Endothelial cell of umbilical vein (primary cell): ENCODE results near the gene PAPOLA. TPM values are rescaled to one million over a fixed set of nuclear protein-coding genes. Genes with fewer than 3 reads are reported as not detected.

Experiments used
- BruUV-seq: library from RNA; stranded (reverse); fragments of 400-500 nt; replicated peaks from 2 replicates; lab custom pipeline; 2021; lab: Mats Ljungman, UMichigan
- CTCF ChIA-PET: fragments of 300-600, 350-600 bp; sonication (Branson Sonifier 250); formaldehyde crosslinking; loops from one replicate; lab custom pipeline; 2021; ENCODE audit warnings: antibody characterized with exemption, inconsistent platforms; lab: Charles Lee
- POLR2A ChIA-PET: fragments of 300-600, 350-600 bp; sonication (Branson Sonifier 250); formaldehyde crosslinking; loops from one replicate; lab custom pipeline; 2021; ENCODE audit warnings: antibody characterized with exemption, inconsistent platforms; lab: Charles Lee
- DNase-seq: peaks from one replicate; pipeline ENCODE4 v3.0.0-alpha.2; 2011; ENCODE audit warnings: low read depth, low spot score
- FAIRE-seq: peaks from 2 replicates; lab custom pipeline; 2011; peaks lifted over from hg19 to GRCh38; lab: Jason Lieb, UNC
- H2AFZ ChIP-seq: 2 replicates; pipeline ENCODE4 v1.6.0; 2012; ENCODE audit warnings: low read depth, low read length, control low read depth, inconsistent platforms
- H3K27ac ChIP-seq: 2 replicates; pipeline ENCODE4 v1.5.1; 2011; ENCODE audit warnings: low read depth, mild to moderate bottlenecking, control low read depth, low read length, moderate library complexity; ENCODE audit not compliant: insufficient read depth
- H3K27me3 ChIP-seq, 2 experiments: 2 replicates each; pipeline versions ENCODE4 v1.6.0 to v1.6.1; 2011; ENCODE audit warnings: low read length in 2 of 2, mixed read lengths in 1 of 2; ENCODE audit not compliant: control insufficient read depth in 2 of 2, insufficient read depth in 2 of 2
- H3K36me3 ChIP-seq, 2 experiments: 2 replicates in 1 of 2; 3 replicates in 1 of 2; pipeline ENCODE4 v1.5.1; 2011; ENCODE audit warnings: low read length in 2 of 2, mild to moderate bottlenecking in 1 of 2, moderate library complexity in 1 of 2; ENCODE audit not compliant: control insufficient read depth in 2 of 2, insufficient read depth in 2 of 2; ENCODE audit errors: extremely low read depth in 1 of 2
- H3K4me1 ChIP-seq: 3 replicates; pipeline ENCODE4 v1.5.1; 2011; ENCODE audit warnings: mild to moderate bottlenecking, low read length; ENCODE audit not compliant: control insufficient read depth, insufficient read depth; ENCODE audit errors: extremely low read depth
- H3K4me2 ChIP-seq: 2 replicates; pipeline ENCODE4 v1.6.1; 2011; ENCODE audit warnings: low read length, control low read depth, mixed read lengths; ENCODE audit not compliant: insufficient read depth
- H3K4me3 ChIP-seq, 3 experiments: fragments of 200-600 bp in 1 of 3; sonication (generic), shearing (Covaris generic) in 1 of 3; replicated peaks in 1 of 3; 2 replicates each; pipeline ENCODE4 v1.5.1; 2011 to 2016; ENCODE audit warnings: control low read depth in 3 of 3, low read length in 3 of 3, mild to moderate bottlenecking in 2 of 3, inconsistent platforms in 1 of 3, low read depth in 1 of 3, moderate library complexity in 1 of 3; ENCODE audit not compliant: insufficient read depth in 1 of 3
- H3K79me2 ChIP-seq: 2 replicates; pipeline ENCODE4 v1.6.0; 2012; ENCODE audit warnings: low read length, inconsistent platforms; ENCODE audit not compliant: control insufficient read depth, insufficient read depth
- H3K9ac ChIP-seq: replicated peaks from 2 replicates; pipeline ENCODE3; 2011; ENCODE audit warnings: low read length, control low read depth; ENCODE audit not compliant: insufficient read depth; ENCODE audit errors: extremely low read depth
- H3K9me1 ChIP-seq: replicated peaks from 3 replicates; pipeline ENCODE4 v1.6.0; 2011; ENCODE audit warnings: mild to moderate bottlenecking, low read length; ENCODE audit not compliant: control insufficient read depth, insufficient read depth; ENCODE audit errors: extremely low read depth
- H3K9me3 ChIP-seq: replicated peaks from 2 replicates; pipeline ENCODE4 v1.5.1; 2012; ENCODE audit warnings: low read length, inconsistent platforms; ENCODE audit not compliant: control insufficient read depth, insufficient read depth
- H4K20me1 ChIP-seq: replicated peaks from 2 replicates; pipeline ENCODE3; 2011; ENCODE audit warnings: mild to moderate bottlenecking, low read length; ENCODE audit not compliant: control insufficient read depth, insufficient read depth; ENCODE audit errors: extremely low read depth
- EZH2 ChIP-seq: IDR thresholded peaks from 2 replicates; pipeline ENCODE4 v1.6.1; 2012; ENCODE audit warnings: borderline replicate concordance, low read depth, mild to moderate bottlenecking, moderate library complexity, low read length, inconsistent platforms; ENCODE audit not compliant: severe bottlenecking
- FOS ChIP-seq: IDR thresholded peaks from 2 replicates; pipeline ENCODE4 v1.6.1; 2011; ENCODE audit warnings: mild to moderate bottlenecking, low read length, moderate library complexity, borderline replicate concordance; ENCODE audit not compliant: insufficient read depth
- GATA2 ChIP-seq: IDR thresholded peaks from 2 replicates; pipeline ENCODE4 v1.7.0; 2011; ENCODE audit warnings: low read depth, mild to moderate bottlenecking, moderate library complexity, mixed read lengths, low read length; ENCODE audit not compliant: insufficient read length, insufficient read depth
- JUN ChIP-seq: IDR thresholded peaks from 2 replicates; pipeline ENCODE4 v1.6.1; 2011; ENCODE audit warnings: borderline replicate concordance, low read depth; ENCODE audit not compliant: insufficient read length, insufficient read depth
- MYC ChIP-seq: IDR thresholded peaks from one replicate; pipeline ENCODE4 v1.6.1; 2011; ENCODE audit warnings: mild to moderate bottlenecking, low read depth, low read length
- POLR2A ChIP-seq: IDR thresholded peaks from 2 replicates; pipeline ENCODE4 v1.6.1; 2012; ENCODE audit warnings: low read depth, mild to moderate bottlenecking, control low read depth, low read length
- POLR2AphosphoS5 ChIP-seq: IDR thresholded peaks from 2 replicates; pipeline ENCODE4 v1.6.1; 2012; ENCODE audit warnings: low read depth, mild to moderate bottlenecking, control low read depth, low read length, moderate library complexity; ENCODE audit not compliant: insufficient read depth
- dilution Hi-C: fragments of 300-500 bp; cut with MboI; formaldehyde crosslinking; loops from one replicate; pipeline ENCODE4 v1.15.0; 2019; ENCODE audit warnings: low sequenced_read_pairs; ENCODE audit not compliant: extremely low pct_ligation_motif_present
- intact Hi-C: fragments of 100-400 bp; cut with micrococcal nuclease; formaldehyde crosslinking; loops from one replicate; pipeline ENCODE4 v1.10.0; 2022
- polyA plus RNA-seq, 4 experiments: library from polyadenylated mRNA; depleted of rRNA in 3 of 4; stranded (reverse) in 3 of 4; unstranded in 1 of 4; fragments of >200 nt; gene quantifications; 2 replicates each; pipeline versions ENCODE4 v1.2.1 to v1.2.3, GENCODE V29; 2011 to 2012; ENCODE audit warnings: missing spikeins in 1 of 4
- total RNA-seq: library from RNA; stranded (reverse); gene quantifications from 2 replicates; pipeline ENCODE4 v1.2.3, GENCODE V29; 2021
- TF ChIP-seq, protein P1 (sequence below), 2 donors: IDR thresholded peaks; 1 replicate in 1 of 2; 2 replicates in 1 of 2; pipeline ENCODE4 v1.5.1; 2011; ENCODE audit warnings: low read length in 2 of 2, mild to moderate bottlenecking in 2 of 2, moderate library complexity in 2 of 2, control low read depth in 1 of 2, inconsistent platforms in 1 of 2, low read depth in 1 of 2; ENCODE audit not compliant: insufficient read depth in 1 of 2; ENCODE audit errors: extremely low read depth in 1 of 2
- TF ChIP-seq, protein P2 (sequence below): IDR thresholded peaks from 2 replicates; pipeline ENCODE4 v1.6.1; 2011; ENCODE audit not compliant: insufficient read depth, insufficient read length

PAPOLA gene
- total and polyA plus RNA-seq, 2 donors (not counting 3 experiments of a cell fraction or from before 2014, with no cell fraction given) = 75.4 to 184 TPM

DNA sequence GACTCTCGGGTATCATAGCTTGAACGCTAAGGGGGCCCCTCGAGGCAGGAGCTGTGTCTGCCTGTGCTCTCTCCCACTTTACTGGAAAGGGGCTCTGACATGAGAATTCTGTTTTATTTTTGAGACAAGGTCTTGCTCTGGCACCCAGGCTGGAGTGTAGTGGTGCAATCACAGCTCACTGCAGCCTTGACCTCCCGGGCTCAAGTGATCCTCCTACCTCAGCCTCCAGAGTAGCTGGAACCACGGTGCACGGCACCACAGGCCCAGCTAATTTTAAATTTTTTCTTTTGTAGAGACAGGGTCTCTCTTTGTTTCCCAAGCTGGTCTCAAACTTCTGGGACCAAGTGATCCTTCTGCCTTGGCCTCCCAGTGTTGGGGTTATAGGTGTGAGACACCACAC is 77.7 kb downstream of the PAPOLA start:
- Histone ChIP-seq H3K4me2 (no peak overlapping the region), H3K9me1 (no peaks in the 10 kb centered on the region), H3K4me3 (no peak overlapping the region), H3K27ac (no peak overlapping the region), H4K20me1 (no peaks in the 10 kb centered on the region), H3K4me1 (no peaks in the 10 kb centered on the region), H2AFZ (no peak overlapping the region), H3K36me3 (no peaks in the 10 kb centered on the region), H3K27me3 (peaks cover 0 to 3% of the 10 kb centered on the region in 2 experiments), H3K79me2 (no peaks in the 10 kb centered on the region), H3K9ac (no peak overlapping the region), H3K9me3 (no peaks in the 10 kb centered on the region)
- no peak for FAIRE-seq
- DNase-seq = no peak
- intact Hi-C loops = no loop called here
- dilution Hi-C loops = no loop called here
- ChIA-PET POLR2A (no interaction called here), CTCF (interaction anchor here (0.8 to 1.7 kb wide), 3 partner anchors 8 to 13 kb away, joined by 3 to 5 read pairs (median 4); no protein-coding TSS in a partner anchor)
- no peak for TF ChIP-seq MYC
- TF ChIP-seq, protein P1, sequence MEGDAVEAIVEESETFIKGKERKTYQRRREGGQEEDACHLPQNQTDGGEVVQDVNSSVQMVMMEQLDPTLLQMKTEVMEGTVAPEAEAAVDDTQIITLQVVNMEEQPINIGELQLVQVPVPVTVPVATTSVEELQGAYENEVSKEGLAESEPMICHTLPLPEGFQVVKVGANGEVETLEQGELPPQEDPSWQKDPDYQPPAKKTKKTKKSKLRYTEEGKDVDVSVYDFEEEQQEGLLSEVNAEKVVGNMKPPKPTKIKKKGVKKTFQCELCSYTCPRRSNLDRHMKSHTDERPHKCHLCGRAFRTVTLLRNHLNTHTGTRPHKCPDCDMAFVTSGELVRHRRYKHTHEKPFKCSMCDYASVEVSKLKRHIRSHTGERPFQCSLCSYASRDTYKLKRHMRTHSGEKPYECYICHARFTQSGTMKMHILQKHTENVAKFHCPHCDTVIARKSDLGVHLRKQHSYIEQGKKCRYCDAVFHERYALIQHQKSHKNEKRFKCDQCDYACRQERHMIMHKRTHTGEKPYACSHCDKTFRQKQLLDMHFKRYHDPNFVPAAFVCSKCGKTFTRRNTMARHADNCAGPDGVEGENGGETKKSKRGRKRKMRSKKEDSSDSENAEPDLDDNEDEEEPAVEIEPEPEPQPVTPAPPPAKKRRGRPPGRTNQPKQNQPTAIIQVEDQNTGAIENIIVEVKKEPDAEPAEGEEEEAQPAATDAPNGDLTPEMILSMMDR (IDR thresholded peaks at IDR 0.05; ENCODE audit: extremely low read depth in 1 of 2, insufficient read depth in 1 of 2, low read depth in 1 of 2, low read length in 2 of 2) = no peak
- no peak for TF ChIP-seq POLR2AphosphoS5
- TF ChIP-seq JUN = no peak
- no peak for TF ChIP-seq POLR2A
- TF ChIP-seq EZH2 = no peak
- TF ChIP-seq GATA2 = no peak
- TF ChIP-seq, protein P2, sequence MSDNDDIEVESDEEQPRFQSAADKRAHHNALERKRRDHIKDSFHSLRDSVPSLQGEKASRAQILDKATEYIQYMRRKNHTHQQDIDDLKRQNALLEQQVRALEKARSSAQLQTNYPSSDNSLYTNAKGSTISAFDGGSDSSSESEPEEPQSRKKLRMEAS = no peak
- no peak for TF ChIP-seq FOS
- TSS peak; percentile 7 for BruUV-seq
